T-helper 1 cell treated with Interleukin-12 subunit alpha and Interleukin-12 subunit beta and Interleukin-4 antibody, amounts not matched to agents 30 ng/mL and 1 ng/mL, for 36 hours (primary cell): ENCODE measurements around the gene BUD13. TPM values are rescaled to one million over a fixed set of nuclear protein-coding genes. Genes with fewer than 3 reads are reported as not detected.

ENCODE experiments used
- intact Hi-C: fragments of 100-400 bp; cut with micrococcal nuclease; formaldehyde crosslinking; loops from one replicate; pipeline ENCODE4 v1.15.1; 2024
- total RNA-seq: library from RNA; stranded (reverse); gene quantifications from 2 replicates; pipeline ENCODE4 v1.2.3, GENCODE V29; 2022

The BUD13 gene
- total RNA-seq, 1 donor from 2014 or later: 26.4 TPM

GRCh38 chr11:116792869-116793771 is 20.3 kb upstream of the BUD13 start:
- intact Hi-C loops: no loop called here

- intact Hi-C loops: no loop called here
Observed at GRCh38 chr11:116792144-116792868, 19.5 kb upstream of the BUD13 start.

DNA sequence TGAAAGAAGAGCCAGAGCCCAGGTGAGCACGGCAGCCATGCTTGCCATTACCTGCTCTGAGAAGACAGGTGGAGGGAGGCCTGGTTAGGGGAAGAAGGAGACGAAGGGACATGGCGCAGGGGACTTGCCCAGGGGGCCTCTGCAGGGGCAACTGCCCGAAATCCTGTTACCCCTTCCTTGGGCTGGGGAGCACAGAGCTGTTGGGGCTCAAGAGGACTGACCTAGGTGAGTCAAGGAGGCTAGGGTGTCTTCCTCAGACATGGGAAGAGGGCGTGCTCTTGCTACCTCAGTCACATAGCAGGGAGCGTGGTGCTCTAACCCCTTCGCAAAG is 19.0 kb upstream of the BUD13 start, which contains the start of gene APOA5:
APOA5 (minus strand) TSS at position 67 of the 331 bp plus-strand sequence; CDS start at position 48, 19 bp downstream.
- intact Hi-C loops: loop anchor here (1.0 to 2.0 kb wide), 4 partner anchors 45 to 435 kb away; no protein-coding TSS in a partner anchor

DNA sequence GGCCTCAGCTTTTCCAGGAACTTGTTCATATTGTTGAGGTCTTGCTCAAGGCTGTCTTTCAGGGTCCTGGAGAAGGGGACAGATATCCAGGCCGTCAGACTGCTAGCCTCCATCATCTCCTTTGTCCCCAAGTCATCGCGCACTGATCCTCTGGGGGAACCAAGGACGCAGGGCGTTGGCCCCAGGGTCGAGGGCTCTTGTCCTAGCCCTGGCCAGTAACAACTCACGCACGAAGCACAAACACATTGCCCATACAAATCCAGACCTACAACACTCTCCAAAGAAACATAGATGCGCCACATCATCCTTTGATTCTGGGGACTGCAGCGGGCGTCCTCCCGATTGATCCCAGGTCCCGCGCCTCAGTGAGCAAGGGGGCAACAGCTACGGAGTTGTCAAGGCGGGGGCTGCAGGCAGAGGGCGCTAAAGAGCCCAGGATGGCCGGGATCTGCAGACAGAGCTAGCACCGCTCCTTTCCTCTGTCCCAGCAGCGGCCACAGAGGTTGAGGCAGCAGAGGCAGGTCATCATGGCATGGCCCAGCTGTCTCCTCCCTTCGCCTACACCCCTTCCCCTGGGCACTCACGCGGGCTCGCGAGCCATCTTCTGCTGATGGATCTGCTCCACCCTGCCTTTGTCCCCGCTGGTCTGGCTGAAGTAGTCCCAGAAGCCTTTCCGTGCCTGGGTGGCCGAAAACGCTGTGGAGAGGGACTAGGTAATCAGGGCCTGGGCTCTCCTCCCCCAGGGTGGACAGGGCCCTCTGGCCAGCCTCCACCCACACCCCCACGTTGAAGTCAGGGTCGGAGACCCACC is 18.4 kb upstream of the BUD13 start:
- intact Hi-C loops: loop anchor here (1.0 to 2.0 kb wide), 4 partner anchors 45 to 435 kb away; no protein-coding TSS in a partner anchor

- intact Hi-C loops: loop anchor here (1.0 to 2.0 kb wide), 4 partner anchors 46 to 436 kb away; no protein-coding TSS in a partner anchor
Observed at GRCh38 chr11:116790167-116791001, 17.6 kb upstream of the BUD13 start.

- intact Hi-C loops: loop anchor here (1.0 kb wide), 7 partner anchors 16 to 539 kb away; partner anchors contain the start of genes PAFAH1B2, SIDT2 and SIK3
Observed at GRCh38 chr11:116788975-116789374, 16.2 kb upstream of the BUD13 start.

- intact Hi-C loops: loop anchor here (1.0 kb wide), 7 partner anchors 15 to 540 kb away; partner anchors contain the start of genes PAFAH1B2, SIDT2 and SIK3
Observed at GRCh38 chr11:116788534-116788933, 15.7 kb upstream of the BUD13 start.

GRCh38 chr11:116787786-116788486 is 15.1 kb upstream of the BUD13 start, which contains the start of gene ZPR1:
TSS of gene ZPR1 (minus strand) at chr11:116788023. CDS start at chr11:116787990, 33 bp downstream.
- intact Hi-C loops: loop anchor here (1.0 kb wide), 7 partner anchors 15 to 540 kb away; partner anchors contain the start of genes PAFAH1B2, SIDT2 and SIK3

- intact Hi-C loops: no loop called here
Observed at GRCh38 chr11:116787436-116787785, 14.6 kb upstream of the BUD13 start.

- intact Hi-C loops: no loop called here
Observed at GRCh38 chr11:116786966-116787365, 14.2 kb upstream of the BUD13 start.

DNA sequence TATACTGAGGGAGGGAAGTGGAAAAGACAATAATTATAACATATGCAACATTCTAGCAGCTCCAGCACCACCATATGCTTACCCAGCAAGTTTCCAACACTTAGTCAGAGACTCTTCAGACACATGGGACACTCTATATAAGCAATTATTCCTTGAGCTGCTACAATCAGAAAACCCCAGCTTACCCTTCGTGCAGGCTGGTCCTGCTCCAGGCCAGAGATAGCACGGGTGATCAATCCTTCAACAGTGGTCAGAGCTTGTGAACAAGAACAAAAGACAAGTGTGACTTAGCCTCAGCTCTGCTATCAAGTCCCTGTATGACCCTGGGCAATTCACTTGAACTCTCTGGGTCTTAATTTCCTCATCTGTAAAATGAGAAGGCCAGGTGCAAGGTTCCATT is 13.5 kb upstream of the BUD13 start:
- intact Hi-C loops: no loop called here

GRCh38 chr11:116782728-116783127 is 9.9 kb upstream of the BUD13 start:
- intact Hi-C loops: loop anchor here (1.0 kb wide), 1 partner anchor 9 kb away; no protein-coding TSS in a partner anchor

DNA sequence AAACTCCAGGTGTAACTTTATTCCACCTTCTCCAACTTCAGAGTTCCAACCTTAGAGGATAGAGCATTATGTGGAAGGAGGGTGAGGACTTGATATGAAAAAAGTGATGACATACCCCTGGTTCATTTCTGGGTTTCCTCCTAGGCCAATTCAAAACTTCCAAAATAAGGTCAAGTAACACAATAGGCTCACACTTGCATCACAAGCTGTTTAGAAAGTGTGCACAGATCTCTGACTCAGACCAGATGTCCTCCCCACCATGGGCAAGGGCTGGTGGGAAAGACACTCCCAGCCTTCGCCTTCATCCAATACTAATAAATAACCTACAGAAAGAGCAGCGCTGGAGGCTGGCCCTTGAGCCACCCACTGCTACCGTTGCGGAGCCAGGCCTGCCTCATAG is 5.8 kb upstream of the BUD13 start:
- intact Hi-C loops: no loop called here

- intact Hi-C loops: no loop called here
Observed at GRCh38 chr11:116777056-116777455, 4.3 kb upstream of the BUD13 start.

DNA sequence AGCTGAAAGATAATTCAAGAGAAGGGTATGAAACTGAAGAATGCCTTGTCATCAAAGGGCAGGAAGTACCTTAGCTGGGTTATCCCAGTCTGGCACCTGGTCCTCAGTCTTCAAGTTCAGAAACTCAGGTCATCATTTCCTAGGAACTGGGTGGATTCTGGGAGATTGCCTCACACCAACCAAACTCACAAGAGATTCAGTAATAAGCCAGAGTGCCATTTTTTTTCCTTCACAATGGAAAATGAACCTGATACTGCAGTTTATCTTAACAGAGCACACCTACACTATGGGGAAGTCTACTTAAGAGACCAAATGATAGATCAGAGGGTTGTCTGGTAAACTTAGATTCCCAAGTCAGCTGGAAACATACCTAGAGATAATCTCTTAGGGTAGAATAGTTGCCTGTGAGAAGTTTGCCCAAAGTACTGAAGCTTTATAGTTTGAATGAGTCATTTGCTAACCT is 3.8 kb upstream of the BUD13 start:
- intact Hi-C loops: no loop called here

DNA sequence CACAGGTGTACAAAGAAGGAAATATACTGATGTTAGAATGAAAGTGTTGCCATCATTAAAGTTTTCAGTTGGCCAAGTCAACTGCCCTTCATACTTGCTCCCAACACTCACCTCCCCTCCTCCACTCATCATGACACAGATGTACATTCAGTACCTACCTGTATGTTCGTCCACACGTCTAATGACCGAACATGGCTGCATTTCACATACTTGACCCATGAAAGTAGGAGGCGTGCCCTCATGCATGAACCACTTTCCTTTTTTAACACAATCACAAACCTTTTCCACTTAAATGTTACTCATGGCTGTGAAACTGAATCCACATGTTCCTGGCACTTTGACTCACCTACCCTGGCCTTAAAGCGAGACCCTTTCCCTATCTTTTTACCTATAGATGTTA is 3.2 kb upstream of the BUD13 start:
- intact Hi-C loops: no loop called here

DNA sequence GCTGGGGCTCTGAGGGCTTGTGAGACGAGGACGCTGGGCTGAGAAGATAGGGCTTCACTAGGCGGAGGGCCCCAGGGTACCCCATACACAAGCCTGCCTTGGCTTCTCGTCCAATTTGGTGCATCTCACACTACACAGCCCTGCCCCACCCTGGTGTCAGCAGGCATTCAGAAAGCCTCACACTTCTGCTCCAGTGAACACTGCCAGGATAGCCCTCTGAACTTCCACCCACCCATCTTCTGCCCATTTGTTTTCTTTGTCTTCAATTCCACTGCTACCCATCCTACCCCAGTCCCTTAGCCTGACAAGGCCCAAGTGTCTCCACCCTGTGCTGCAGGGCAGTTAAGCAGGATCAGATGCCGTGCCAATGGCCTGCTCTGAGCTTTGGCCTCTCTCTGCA is 1.9 kb upstream of the BUD13 start:
- intact Hi-C loops: loop anchor here (5.0 kb wide), 1 partner anchor 553 kb away; the partner anchor contains the start of gene CEP164

DNA sequence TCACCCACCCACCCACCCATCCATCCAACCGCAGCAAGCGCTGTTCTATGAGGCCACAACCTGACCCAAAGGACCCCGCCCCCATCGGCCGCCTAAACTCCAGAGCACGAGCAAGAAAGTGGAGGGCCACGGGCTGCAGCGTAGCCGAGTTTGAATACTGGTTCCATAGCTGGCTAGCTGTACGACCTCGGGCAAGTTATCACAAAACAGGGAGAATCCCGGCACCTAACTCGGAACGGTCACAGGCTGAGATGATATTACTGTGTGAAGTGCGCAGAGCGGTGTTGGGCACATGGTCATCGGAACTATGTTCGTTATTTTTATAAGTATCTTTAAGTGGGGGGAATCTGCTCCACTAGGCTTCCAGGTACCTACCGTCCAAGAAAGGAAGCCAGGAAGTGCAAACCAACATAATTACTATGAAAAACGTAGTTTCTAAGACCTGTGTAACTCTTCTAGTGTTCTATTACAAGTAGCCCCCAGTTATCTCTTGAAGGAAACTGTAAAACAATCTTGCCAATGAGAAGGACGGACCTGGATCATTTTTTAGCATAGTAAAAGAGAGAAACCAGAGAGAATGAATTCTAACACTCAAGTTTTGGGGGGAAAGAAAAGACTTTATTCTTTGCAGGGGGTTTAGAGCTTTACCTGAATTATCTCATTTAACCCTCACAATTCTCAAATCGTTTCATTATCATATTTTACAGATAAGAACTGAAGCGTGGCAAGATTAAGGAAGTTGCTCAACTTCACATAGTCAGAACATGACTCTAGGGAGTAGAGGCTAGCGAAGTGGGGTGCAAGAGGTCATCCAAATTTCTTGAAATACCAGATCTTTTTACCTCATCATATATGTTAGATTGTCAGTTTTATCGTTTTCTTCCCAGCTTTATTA is 663 bp upstream of the BUD13 start:
- intact Hi-C loops: loop anchor here (1.0 to 5.0 kb wide), 10 partner anchors 9 to 554 kb away; partner anchors contain the start of genes CEP164, PAFAH1B2, PCSK7 and RNF214
